SK-N-SH (cell line): ENCODE measurements around the gene UBR1. TPM values are rescaled to one million over a fixed set of nuclear protein-coding genes. Genes with fewer than 3 reads are reported as not detected.

ENCODE experiments used
- CTCF ChIA-PET: fragments of 300-600, 350-600 bp; formaldehyde crosslinking; extraction: SDS; loops from one replicate; lab custom pipeline; 2021; lab: Yijun Ruan, JAX
- POLR2A ChIA-PET: fragments of 350-600 bp; sonication (Branson Sonifier 250); formaldehyde crosslinking; extraction: SDS; loops from one replicate; lab custom pipeline; 2020; ENCODE audit warnings: antibody characterized with exemption, inconsistent platforms; lab: Yijun Ruan, JAX
- DNase-seq: peaks from one replicate; pipeline ENCODE4 v3.0.0; 2012
- H2AFZ ChIP-seq: fragments of 200-600 bp; sonication (generic); 2 replicates; pipeline ENCODE4 v1.8.1; 2016; ENCODE audit warnings: antibody characterized with exemption, mild to moderate bottlenecking, low read depth
- H3F3A ChIP-seq: fragments of 200-600 bp; sonication (generic); replicated peaks from 2 replicates; pipeline ENCODE3; 2016; ENCODE audit warnings: antibody characterized with exemption, mild to moderate bottlenecking; ENCODE audit not compliant: insufficient read depth
- H3K27ac ChIP-seq, 2 experiments: fragments of 200-500 bp in 1 of 2; fragments of 200-600 bp in 1 of 2; sonication (Bioruptor generic) in 1 of 2; sonication (generic), shearing (Covaris generic) in 1 of 2; 2 replicates each; pipeline versions ENCODE4 v1.5.1 to v1.6.1; 2014 to 2016; ENCODE audit warnings: low read depth in 2 of 2, inconsistent platforms in 1 of 2, low read length in 1 of 2, mild to moderate bottlenecking in 1 of 2, mixed read lengths in 1 of 2
- H3K27me3 ChIP-seq: fragments of 200-600 bp; sonication (generic), shearing (Covaris generic); 2 replicates; pipeline ENCODE4 v1.6.1; 2016; ENCODE audit warnings: mixed run types; ENCODE audit not compliant: insufficient read depth
- H3K36me3 ChIP-seq, 2 experiments: fragments of 200-500 bp in 1 of 2; fragments of 200-600 bp in 1 of 2; sonication (Bioruptor generic) in 1 of 2; sonication (generic) in 1 of 2; replicated peaks in 1 of 2; 2 replicates each; pipeline versions ENCODE3 to v1.5.1; 2014 to 2016; ENCODE audit warnings: low read length in 1 of 2, mild to moderate bottlenecking in 1 of 2; ENCODE audit not compliant: insufficient read depth in 2 of 2, control insufficient read depth in 1 of 2
- H3K4me1 ChIP-seq, 2 experiments: fragments of 200-500 bp in 1 of 2; fragments of 200-600 bp in 1 of 2; sonication (Bioruptor generic) in 1 of 2; sonication (generic), shearing (Covaris generic) in 1 of 2; 2 replicates each; pipeline versions ENCODE4 v1.5.1 to v1.6.1; 2014 to 2016; ENCODE audit warnings: low read depth in 1 of 2, low read length in 1 of 2, mixed run types in 1 of 2; ENCODE audit not compliant: insufficient read depth in 2 of 2, control insufficient read depth in 1 of 2
- H3K4me2 ChIP-seq: fragments of 200-600 bp; sonication (generic), shearing (Covaris generic); 2 replicates; pipeline ENCODE4 v1.6.1; 2017; ENCODE audit warnings: mixed run types
- H3K4me3 ChIP-seq, 2 experiments: fragments of 200-500 bp in 1 of 2; fragments of 200-600 bp in 1 of 2; sonication (Bioruptor generic) in 1 of 2; sonication (generic), shearing (Covaris generic) in 1 of 2; 2 replicates each; pipeline versions ENCODE4 v1.5.1 to v1.8.1; 2014 to 2016; ENCODE audit warnings: low read depth in 2 of 2, inconsistent platforms in 1 of 2, low read length in 1 of 2, mild to moderate bottlenecking in 1 of 2, mixed read lengths in 1 of 2, moderate library complexity in 1 of 2
- H3K79me2 ChIP-seq: fragments of 200-600 bp; sonication (generic); 2 replicates; pipeline ENCODE4 v1.8.1; 2017; ENCODE audit warnings: mild to moderate bottlenecking; ENCODE audit not compliant: insufficient read depth
- H3K9ac ChIP-seq: fragments of 200-600 bp; sonication (generic); 2 replicates; pipeline ENCODE4 v1.6.1; 2017; ENCODE audit warnings: mixed run types
- H3K9me2 ChIP-seq: fragments of 200-600 bp; sonication (generic); 2 replicates; pipeline ENCODE4 v1.6.1; 2017; ENCODE audit warnings: mixed run types
- H3K9me3 ChIP-seq: fragments of 200-600 bp; sonication (generic); 2 replicates; pipeline ENCODE4 v1.6.1; 2017; ENCODE audit warnings: mixed run types, mild to moderate bottlenecking, moderate library complexity
- H4K20me1 ChIP-seq: fragments of 200-600 bp; sonication (generic); 2 replicates; pipeline ENCODE4 v1.6.1; 2017; ENCODE audit warnings: mild to moderate bottlenecking, mixed run types; ENCODE audit not compliant: insufficient read depth
- ELF1 ChIP-seq: IDR thresholded peaks from 2 replicates; pipeline ENCODE4 v1.4.0; 2012
- GABPA ChIP-seq: IDR thresholded peaks from 2 replicates; pipeline ENCODE4 v1.4.0; 2012; ENCODE audit warnings: low read depth, mild to moderate bottlenecking
- NFIC ChIP-seq: IDR thresholded peaks from 2 replicates; pipeline ENCODE4 v1.4.0; 2012; ENCODE audit warnings: borderline replicate concordance
- NRF1 ChIP-seq: IDR thresholded peaks from 2 replicates; pipeline ENCODE4 v1.6.1; 2012; ENCODE audit warnings: low read depth, mild to moderate bottlenecking, low read length
- POLR2AphosphoS5 ChIP-seq: IDR thresholded peaks from 2 replicates; pipeline ENCODE4 v1.6.1; 2012; ENCODE audit warnings: low read depth, low read length
- RAD21 ChIP-seq: IDR thresholded peaks from 2 replicates; pipeline ENCODE4 v1.6.1; 2012; ENCODE audit warnings: mild to moderate bottlenecking, low read length
- RCOR1 ChIP-seq: fragments of 150-350 bp; IDR thresholded peaks from 2 replicates; pipeline ENCODE4 v1.6.1; 2017; ENCODE audit warnings: antibody characterized with exemption, low read length
- RXRA ChIP-seq: IDR thresholded peaks from 2 replicates; pipeline ENCODE4 v1.4.0; 2012; ENCODE audit warnings: low read depth, mild to moderate bottlenecking, borderline replicate concordance
- TAF1 ChIP-seq: IDR thresholded peaks from 2 replicates; pipeline ENCODE4 v1.6.1; 2012; ENCODE audit warnings: low read depth, mild to moderate bottlenecking, low read length, moderate library complexity, borderline replicate concordance
- TCF12 ChIP-seq: IDR thresholded peaks from 2 replicates; pipeline ENCODE4 v1.4.0; 2012
- TEAD4 ChIP-seq: IDR thresholded peaks from 2 replicates; pipeline ENCODE4 v1.4.0; 2012; ENCODE audit warnings: mild to moderate bottlenecking, borderline replicate concordance; ENCODE audit not compliant: insufficient read depth
- YY1 ChIP-seq: IDR thresholded peaks from 2 replicates; pipeline ENCODE4 v1.4.0; 2012; ENCODE audit warnings: low read depth, mild to moderate bottlenecking
- WGBS: methylation state at CpG from one replicate; pipeline ENCODE4 v1.1.6; 2017; ENCODE audit warnings: low lambda C conversion rate; 5-methylcytosine and 5-hydroxymethylcytosine counted together
- polyA plus RNA-seq, 3 experiments: library from polyadenylated mRNA; depleted of rRNA; stranded (reverse); fragments of >200 nt; gene quantifications; 2 replicates each; pipeline ENCODE4 v1.2.3, GENCODE V29; 2012
- TF ChIP-seq, protein P1 (sequence below): fragments of 150-350 bp; IDR thresholded peaks from 2 replicates; pipeline ENCODE4 v1.6.1; 2017; ENCODE audit warnings: antibody characterized with exemption, low read length, low read depth, borderline replicate concordance
- TF ChIP-seq, protein P2 (sequence below): IDR thresholded peaks from 2 replicates; pipeline ENCODE4 v1.6.1; 2012; ENCODE audit warnings: mild to moderate bottlenecking, low read depth, low read length, moderate library complexity
- TF ChIP-seq, protein P3 (sequence below): IDR thresholded peaks from 2 replicates; pipeline ENCODE4; 2012

The UBR1 gene
- polyA plus RNA-seq, 1 of the 3 experiments (the other 2 are of a cell fraction) = 3.7 TPM

DNA sequence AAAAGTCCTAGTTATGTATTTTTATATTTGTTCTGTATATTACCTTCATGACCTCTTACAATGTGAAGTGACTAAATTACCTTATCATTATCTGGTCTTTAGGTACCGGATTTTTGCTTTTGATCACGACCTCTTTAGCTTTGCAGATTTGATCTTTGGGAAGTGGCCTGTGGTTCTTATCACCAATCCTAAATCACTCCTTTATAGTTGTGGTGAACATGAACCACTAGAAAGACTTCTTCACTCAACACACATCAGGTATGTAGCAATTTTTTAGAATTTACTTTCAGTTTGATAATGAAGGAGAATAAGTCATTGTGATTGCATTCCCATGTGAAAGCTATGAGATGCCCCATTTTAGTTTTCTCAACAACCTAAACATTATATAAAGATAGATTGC is 45.9 kb upstream of the UBR1 start:
- peaks cover 33% of the 10 kb centered on the region for H3F3A ChIP-seq
- H3K27ac ChIP-seq = no peak overlapping the region
- no peak overlapping the region for H3K4me2 ChIP-seq
- H3K4me3 ChIP-seq = no peak overlapping the region
- no peak overlapping the region for H2AFZ ChIP-seq
- H3K9ac ChIP-seq = no peak overlapping the region
- no peaks in the 10 kb centered on the region for H3K9me2 ChIP-seq
- no peaks in the 10 kb centered on the region for H4K20me1 ChIP-seq
- peaks cover 0 to 6% of the 10 kb centered on the region in 2 experiments; a peak in 1 of 4 replicates for H3K4me1 ChIP-seq
- DNase-seq = no peak
- TF ChIP-seq YY1 (no peak), RCOR1 (no peak), RXRA (no peak), TCF12 (no peak), TAF1 (no peak), RAD21 (no peak), ELF1 (no peak), GABPA (no peak), NRF1 (no peak), TEAD4 (no peak), NFIC (no peak), POLR2AphosphoS5 (no peak)
- TF ChIP-seq, protein P1, sequence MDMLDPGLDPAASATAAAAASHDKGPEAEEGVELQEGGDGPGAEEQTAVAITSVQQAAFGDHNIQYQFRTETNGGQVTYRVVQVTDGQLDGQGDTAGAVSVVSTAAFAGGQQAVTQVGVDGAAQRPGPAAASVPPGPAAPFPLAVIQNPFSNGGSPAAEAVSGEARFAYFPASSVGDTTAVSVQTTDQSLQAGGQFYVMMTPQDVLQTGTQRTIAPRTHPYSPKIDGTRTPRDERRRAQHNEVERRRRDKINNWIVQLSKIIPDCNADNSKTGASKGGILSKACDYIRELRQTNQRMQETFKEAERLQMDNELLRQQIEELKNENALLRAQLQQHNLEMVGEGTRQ = no peak
- TF ChIP-seq, protein P2, sequence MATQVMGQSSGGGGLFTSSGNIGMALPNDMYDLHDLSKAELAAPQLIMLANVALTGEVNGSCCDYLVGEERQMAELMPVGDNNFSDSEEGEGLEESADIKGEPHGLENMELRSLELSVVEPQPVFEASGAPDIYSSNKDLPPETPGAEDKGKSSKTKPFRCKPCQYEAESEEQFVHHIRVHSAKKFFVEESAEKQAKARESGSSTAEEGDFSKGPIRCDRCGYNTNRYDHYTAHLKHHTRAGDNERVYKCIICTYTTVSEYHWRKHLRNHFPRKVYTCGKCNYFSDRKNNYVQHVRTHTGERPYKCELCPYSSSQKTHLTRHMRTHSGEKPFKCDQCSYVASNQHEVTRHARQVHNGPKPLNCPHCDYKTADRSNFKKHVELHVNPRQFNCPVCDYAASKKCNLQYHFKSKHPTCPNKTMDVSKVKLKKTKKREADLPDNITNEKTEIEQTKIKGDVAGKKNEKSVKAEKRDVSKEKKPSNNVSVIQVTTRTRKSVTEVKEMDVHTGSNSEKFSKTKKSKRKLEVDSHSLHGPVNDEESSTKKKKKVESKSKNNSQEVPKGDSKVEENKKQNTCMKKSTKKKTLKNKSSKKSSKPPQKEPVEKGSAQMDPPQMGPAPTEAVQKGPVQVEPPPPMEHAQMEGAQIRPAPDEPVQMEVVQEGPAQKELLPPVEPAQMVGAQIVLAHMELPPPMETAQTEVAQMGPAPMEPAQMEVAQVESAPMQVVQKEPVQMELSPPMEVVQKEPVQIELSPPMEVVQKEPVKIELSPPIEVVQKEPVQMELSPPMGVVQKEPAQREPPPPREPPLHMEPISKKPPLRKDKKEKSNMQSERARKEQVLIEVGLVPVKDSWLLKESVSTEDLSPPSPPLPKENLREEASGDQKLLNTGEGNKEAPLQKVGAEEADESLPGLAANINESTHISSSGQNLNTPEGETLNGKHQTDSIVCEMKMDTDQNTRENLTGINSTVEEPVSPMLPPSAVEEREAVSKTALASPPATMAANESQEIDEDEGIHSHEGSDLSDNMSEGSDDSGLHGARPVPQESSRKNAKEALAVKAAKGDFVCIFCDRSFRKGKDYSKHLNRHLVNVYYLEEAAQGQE = no peak
- TF ChIP-seq, protein P3, sequence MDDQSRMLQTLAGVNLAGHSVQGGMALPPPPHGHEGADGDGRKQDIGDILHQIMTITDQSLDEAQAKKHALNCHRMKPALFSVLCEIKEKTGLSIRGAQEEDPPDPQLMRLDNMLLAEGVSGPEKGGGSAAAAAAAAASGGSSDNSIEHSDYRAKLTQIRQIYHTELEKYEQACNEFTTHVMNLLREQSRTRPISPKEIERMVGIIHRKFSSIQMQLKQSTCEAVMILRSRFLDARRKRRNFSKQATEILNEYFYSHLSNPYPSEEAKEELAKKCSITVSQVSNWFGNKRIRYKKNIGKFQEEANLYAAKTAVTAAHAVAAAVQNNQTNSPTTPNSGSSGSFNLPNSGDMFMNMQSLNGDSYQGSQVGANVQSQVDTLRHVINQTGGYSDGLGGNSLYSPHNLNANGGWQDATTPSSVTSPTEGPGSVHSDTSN = no peak
- WGBS = 98% methylated on average over 2 of the region's 2 CpGs
- peaks cover 53 to 59% of the 10 kb centered on the region in 2 experiments for H3K36me3 ChIP-seq
- POLR2A ChIA-PET = no interaction called here
- H3K79me2 ChIP-seq = no peaks in the 10 kb centered on the region
- H3K27me3 ChIP-seq = no peaks in the 10 kb centered on the region
- H3K9me3 ChIP-seq = no peaks in the 10 kb centered on the region
- CTCF ChIA-PET = interaction anchor here (1.0 kb wide), 1 partner anchor 134 kb away, joined by 3 read pairs; no protein-coding TSS in a partner anchor
